Stimulated activated CD4-positive, alpha-beta T cell treated with anti-CD3 and anti-CD28 coated beads, TNF-alpha, amount 100 ng/mL, for 1 hour (primary cell): ENCODE measurements around the gene USH2A.
"Not testable (repeated sequence)": the region's sequence is repeated elsewhere in the genome, so short reads cannot be mapped to it uniquely, and the experiment has no call there.

ENCODE experiments used
- DNase-seq, 3 donors: peaks; one replicate each; pipeline ENCODE4 v3.0.0-alpha.2; 2020; ENCODE audit warnings: low read depth in 3 of 3, low spot score in 1 of 3

USH2A gene

GRCh38 chr1:216416488-216416887, 6.8 kb downstream of the USH2A start:
- DNase-seq = no peak

GRCh38 chr1:216410026-216410425, 13.2 kb downstream of the USH2A start:
- DNase-seq = no peak

- no peak for DNase-seq
Measured at GRCh38 chr1:216390956-216391355, 32.3 kb downstream of the USH2A start.

GRCh38 chr1:216389774-216390173, 33.5 kb downstream of the USH2A start:
- DNase-seq = no peak

GRCh38 chr1:216388558-216388957, 34.7 kb downstream of the USH2A start:
- no peak for DNase-seq

- DNase-seq = no peak
Measured at GRCh38 chr1:216387782-216388181, 35.5 kb downstream of the USH2A start.

- DNase-seq = no peak
Measured at GRCh38 chr1:216379441-216379840, 43.8 kb downstream of the USH2A start.

- DNase-seq = no peak
Measured at GRCh38 chr1:216368249-216368648, 55.0 kb downstream of the USH2A start.

GRCh38 chr1:216366979-216367378, 56.3 kb downstream of the USH2A start:
- no peak for DNase-seq

GRCh38 chr1:216356945-216357344, 66.3 kb downstream of the USH2A start:
- DNase-seq = no peak

GRCh38 chr1:216350186-216350585, 73.1 kb downstream of the USH2A start:
- no peak for DNase-seq

- no peak for DNase-seq
Measured at GRCh38 chr1:216346526-216346925, 76.7 kb downstream of the USH2A start.

GRCh38 chr1:216340542-216340941, 82.7 kb downstream of the USH2A start:
- not testable (repeated sequence) for DNase-seq

GRCh38 chr1:216332462-216332861, 90.8 kb downstream of the USH2A start:
- DNase-seq = no peak

GRCh38 chr1:216332003-216332402, 91.2 kb downstream of the USH2A start:
- no peak for DNase-seq

GRCh38 chr1:216331211-216331610, 92.0 kb downstream of the USH2A start:
- DNase-seq = no peak

- DNase-seq = no peak
Measured at GRCh38 chr1:216330262-216330661, 93.0 kb downstream of the USH2A start.

- no peak for DNase-seq
Measured at GRCh38 chr1:216325946-216326345, 97.3 kb downstream of the USH2A start.

GRCh38 chr1:216325336-216325735, 97.9 kb downstream of the USH2A start:
- DNase-seq = no peak

- no peak for DNase-seq
Measured at GRCh38 chr1:216323344-216323743, 99.9 kb downstream of the USH2A start.

GRCh38 chr1:216314379-216315095, 108.7 kb downstream of the USH2A start:
- DNase-seq = no peak

GRCh38 chr1:216310776-216311175, 112.5 kb downstream of the USH2A start:
- DNase-seq = no peak

- DNase-seq = no peak
Measured at GRCh38 chr1:216306830-216307229, 116.4 kb downstream of the USH2A start.
